CD14-positive monocyte (primary cell): ENCODE results near the gene GLS2. TPM values are rescaled to one million over a fixed set of nuclear protein-coding genes. Genes with fewer than 3 reads are reported as not detected.

Experiments used
- DNase-seq, 3 donors: peaks; one replicate each; pipeline ENCODE4 v3.0.0-alpha.2; 2011 to 2022
- H2AFZ ChIP-seq: 2 replicates; pipeline ENCODE4 v1.6.0; 2012; ENCODE audit warnings: mild to moderate bottlenecking, low read depth, low read length, inconsistent platforms; ENCODE audit not compliant: insufficient read depth, poor library complexity, severe bottlenecking
- H3K27ac ChIP-seq, 2 donors: 1 replicate in 1 of 2; 2 replicates in 1 of 2; pipeline ENCODE4 v1.5.1; 2012 to 2013; ENCODE audit warnings: low read length in 2 of 2, control low read depth in 1 of 2, inconsistent platforms in 1 of 2, low read depth in 1 of 2, mild to moderate bottlenecking in 1 of 2
- H3K27me3 ChIP-seq, 2 donors: one replicate each; pipeline versions ENCODE4 v1.6.0 to v1.6.1; 2011 to 2013; ENCODE audit warnings: low read length in 2 of 2; ENCODE audit not compliant: control insufficient read depth in 2 of 2, insufficient read depth in 2 of 2
- H3K36me3 ChIP-seq, 2 donors: replicated peaks in 1 of 2; 1 replicate in 1 of 2; 2 replicates in 1 of 2; pipeline versions ENCODE4 v1.5.1 to v1.6.1; 2012 to 2013; ENCODE audit warnings: low read length in 2 of 2, control low read depth in 1 of 2, inconsistent platforms in 1 of 2, mild to moderate bottlenecking in 1 of 2; ENCODE audit not compliant: insufficient read depth in 2 of 2, control insufficient read depth in 1 of 2
- H3K4me1 ChIP-seq, 2 donors: 1 replicate in 1 of 2; 2 replicates in 1 of 2; pipeline versions ENCODE4 v1.5.1 to v1.6.1; 2012 to 2013; ENCODE audit warnings: low read length in 2 of 2, control low read depth in 1 of 2, inconsistent platforms in 1 of 2, mild to moderate bottlenecking in 1 of 2, moderate library complexity in 1 of 2; ENCODE audit not compliant: insufficient read depth in 2 of 2, control insufficient read depth in 1 of 2
- H3K4me2 ChIP-seq: replicated peaks from 2 replicates; pipeline ENCODE3; 2012; ENCODE audit warnings: low read length, moderate library complexity, mild to moderate bottlenecking; ENCODE audit not compliant: poor library complexity, severe bottlenecking; ENCODE audit errors: extremely low read depth
- H3K4me3 ChIP-seq, 3 experiments: fragments of 200-600 bp in 1 of 3; sonication (generic) in 1 of 3; replicated peaks in 1 of 3; 1 replicate in 2 of 3; 2 replicates in 1 of 3; pipeline ENCODE4 v1.5.1; 2011 to 2013; ENCODE audit warnings: low read length in 3 of 3, mild to moderate bottlenecking in 3 of 3, control low read depth in 2 of 3, low read depth in 2 of 3, inconsistent platforms in 1 of 3, moderate library complexity in 1 of 3
- H3K79me2 ChIP-seq: 2 replicates; pipeline ENCODE4 v1.6.0; 2012; ENCODE audit warnings: mild to moderate bottlenecking, control low read depth, inconsistent platforms, low read length, moderate library complexity; ENCODE audit not compliant: insufficient read depth
- H3K9ac ChIP-seq: 2 replicates; pipeline ENCODE4 v1.6.0; 2017; ENCODE audit warnings: low read length, mild to moderate bottlenecking; ENCODE audit not compliant: insufficient read depth, poor library complexity, severe bottlenecking
- H3K9me3 ChIP-seq, 2 donors: replicated peaks in 1 of 2; 1 replicate in 1 of 2; 2 replicates in 1 of 2; pipeline versions ENCODE4 v1.5.1 to v1.6.1; 2012 to 2013; ENCODE audit warnings: low read length in 2 of 2, control low read depth in 1 of 2; ENCODE audit not compliant: control insufficient read depth in 1 of 2, insufficient read depth in 1 of 2
- H4K20me1 ChIP-seq: 2 replicates; pipeline ENCODE4 v1.6.0; 2012; ENCODE audit warnings: mild to moderate bottlenecking, low read length, control low read depth, moderate library complexity; ENCODE audit not compliant: insufficient read depth
- H3K27ac Mint-ChIP-seq, 7 donors: one replicate each; pipeline ENCODE4 v1.8.0; 2020; ENCODE audit warnings: mild to moderate bottlenecking in 7 of 7, mixed read lengths in 7 of 7, moderate library complexity in 6 of 7, inconsistent platforms in 2 of 7
- H3K27me3 Mint-ChIP-seq, 3 donors: one replicate each; pipeline ENCODE4 v1.8.0; 2021 to 2022; ENCODE audit warnings: low read depth in 3 of 3, mild to moderate bottlenecking in 3 of 3, mixed read lengths in 3 of 3, moderate library complexity in 3 of 3, inconsistent platforms in 1 of 3
- H3K36me3 Mint-ChIP-seq, 2 donors: one replicate each; pipeline ENCODE4 v1.8.0; 2020; ENCODE audit warnings: mixed read lengths in 2 of 2, inconsistent platforms in 1 of 2, mild to moderate bottlenecking in 1 of 2
- H3K4me1 Mint-ChIP-seq: one replicate; pipeline ENCODE4 v1.8.0; 2020; ENCODE audit warnings: mild to moderate bottlenecking, mixed read lengths
- H3K4me3 Mint-ChIP-seq, 2 donors: one replicate each; pipeline ENCODE4 v1.8.0; 2020; ENCODE audit warnings: mild to moderate bottlenecking in 2 of 2, mixed read lengths in 2 of 2, moderate library complexity in 1 of 2
- H3K9me3 Mint-ChIP-seq, 7 donors: one replicate each; pipeline ENCODE4 v1.8.0; 2020 to 2022; ENCODE audit warnings: mixed read lengths in 7 of 7, mild to moderate bottlenecking in 6 of 7, moderate library complexity in 6 of 7, inconsistent platforms in 2 of 7
- CTCF ChIP-seq: fragments of 200-600 bp; IDR thresholded peaks from one replicate; pipeline ENCODE4 v1.8.0; 2022; ENCODE audit warnings: antibody characterized with exemption, mild to moderate bottlenecking
- WGBS: methylation state at CpG from one replicate; pipeline ENCODE4 v1.1.5; 2013; ENCODE audit warnings: missing lambda C conversion rate; ENCODE audit not compliant: insufficient coverage; 5-methylcytosine and 5-hydroxymethylcytosine counted together
- intact Hi-C, 2 donors: fragments of 100-400 bp; cut with micrococcal nuclease; formaldehyde crosslinking; loops; one replicate each; pipeline versions ENCODE4 v1.15.0 to v1.15.1; 2023
- polyA minus RNA-seq: library from RNA; depleted of rRNA, polyadenylated mRNA; stranded (reverse); fragments of >200 nt; gene quantifications from 2 replicates; pipeline ENCODE4 v1.2.3, GENCODE V29; 2012
- polyA plus RNA-seq, 3 donors: library from polyadenylated mRNA; depleted of rRNA in 1 of 3; unstranded in 2 of 3; stranded (reverse) in 1 of 3; fragments of 300-500 nt in 2 of 3; fragments of >200 nt in 1 of 3; fragmentation: Illumina TruSeq in 2 of 3; gene quantifications; 1 replicate in 2 of 3; 2 replicates in 1 of 3; pipeline ENCODE4 v1.2.3, GENCODE V29; 2012 to 2021
- total RNA-seq, 12 experiments: library from RNA in 1 of 12; stranded (reverse) in 1 of 12; fragments of 120-200 nt in 1 of 12; gene quantifications; one replicate each; pipeline ENCODE4 v1.2.4 and lab custom pipeline; 2013 to 2026; ENCODE audit warnings: mixed read lengths in 6 of 12, inconsistent platforms in 1 of 12

GLS2 gene
- total RNA-seq (2013) = not detected
- polyA plus RNA-seq (under 1 TPM in 1 of 3 donors, not detected in 2; 0.04 TPM), polyA minus RNA-seq (not detected in 2 replicates), total RNA-seq (lab: John Stamatoyannopoulos, UW) (0 to 1.9 (median 0.05) reads per million in 11 experiments)

GRCh38 chr12:56488041-56488955 is at the start of gene GLS2:
GLS2 (minus strand) TSS chr12:56488161; CDS start chr12:56488118, 43 bp downstream.
- Histone ChIP-seq H3K9ac (no peak within 1 kb of the TSS), H3K9me3 (peaks cover 3 to 6% of the 10 kb centered on the region in 2 donors), H3K4me1 (peaks cover 15 to 20% of the 10 kb centered on the region in 2 donors), H3K4me2 (peak within 1 kb of the TSS; percentile 83), H3K36me3 (no peaks in the 10 kb centered on the region), H3K27ac (no peak within 1 kb of the TSS), H4K20me1 (no peaks in the 10 kb centered on the region), H3K4me3 (peak within 1 kb of the TSS; percentile 23 to 69 (median 39)), H3K27me3 (peaks cover 27 to 53% of the 10 kb centered on the region in 2 donors), H2AFZ (peak within 1 kb of the TSS; percentile 79), H3K79me2 (no peaks in the 10 kb centered on the region)
- Mint-ChIP-seq H3K4me1 (peaks cover 26% of the 10 kb centered on the region), H3K27me3 (peaks cover 49 to 60% (median 58%) of the 10 kb centered on the region in 3 donors), H3K9me3 (peaks cover 5 to 22% (median 12%) of the 10 kb centered on the region in 7 donors), H3K27ac (peak within 1 kb of the TSS in 4 of 7 donors; percentile 28 to 73 (median 40)), H3K4me3 (peak within 1 kb of the TSS; percentile 81 to 94), H3K36me3 (peaks cover 6 to 8% of the 10 kb centered on the region in 2 donors)
- TF ChIP-seq CTCF = no peak
- WGBS = 6% methylated on average over 51 of the region's 59 CpGs
- DNase-seq = peak; percentile 66 to 72 (median 68)
- intact Hi-C loops = no loop called here

- H3K79me2 ChIP-seq = no peaks in the 10 kb centered on the region
- H3K4me2 ChIP-seq = peak overlapping the region; percentile 57
- Mint-ChIP-seq H3K4me3 (peak overlapping the region in 1 of 2 donors; percentile 73), H3K27ac (peak overlapping the region in 5 of 7 donors; percentile 31 to 84 (median 82)), H3K36me3 (peaks cover 5 to 13% of the 10 kb centered on the region in 2 donors), H3K4me1 (peaks cover 34% of the 10 kb centered on the region), H3K27me3 (peaks cover 0 to 1% (median 0%) of the 10 kb centered on the region in 3 donors), H3K9me3 (no peaks in the 10 kb centered on the region)
- H3K36me3 ChIP-seq = no peaks in the 10 kb centered on the region
- H3K27me3 ChIP-seq = no peaks in the 10 kb centered on the region
- intact Hi-C loops = no loop called here
- H4K20me1 ChIP-seq = no peaks in the 10 kb centered on the region
- H3K27ac ChIP-seq = peak overlapping the region in 1 of 2 donors; percentile 67
- TF ChIP-seq CTCF = no peak
- peaks cover 27 to 32% of the 10 kb centered on the region in 2 donors for H3K4me1 ChIP-seq
- H3K9ac ChIP-seq = no peak overlapping the region
- H3K9me3 ChIP-seq = no peaks in the 10 kb centered on the region
- H2AFZ ChIP-seq = no peak overlapping the region
- peak overlapping the region in 1 of 3 experiments; percentile 47 for H3K4me3 ChIP-seq
- DNase-seq = peak in 1 of 3 donors; percentile 7
These were observed 49.6 kb upstream of the GLS2 start for GRCh38 chr12:56537546-56537945.
